SK-N-SH treated with all-trans-retinoic acid at 6 μM for 48 hours (cell line): Measurements from ENCODE around the gene OBSCN.
"Not testable (repeated sequence)": the region's sequence is repeated elsewhere in the genome, so short reads cannot be mapped to it uniquely, and the experiment has no call there.

Experiments used
- ATAC-seq: fragments of 200-7000 bp; cut with Tn5 transposase; 3 replicates; pipeline ENCODE4 v1.9.1; 2020; ENCODE audit warnings: mild to moderate bottlenecking, moderate library complexity
- BACH2 ChIP-seq: fragments of 250-450 bp; sonication (Bioruptor Pico); IDR thresholded peaks from 2 replicates; pipeline ENCODE4 v1.9.0; 2021; ENCODE audit warnings: mild to moderate bottlenecking, borderline replicate concordance
- CSRNP3 ChIP-seq: fragments of 250-450 bp; sonication (Bioruptor Pico); IDR thresholded peaks from 2 replicates; pipeline ENCODE4 v1.5.1; 2021; ENCODE audit warnings: mild to moderate bottlenecking, moderate library complexity
- ESRRG ChIP-seq: fragments of 250-450 bp; sonication (Bioruptor Pico); IDR thresholded peaks from 2 replicates; pipeline ENCODE4 v1.6.1; 2021; ENCODE audit warnings: mild to moderate bottlenecking
- GLIS3 ChIP-seq: fragments of 250-450 bp; sonication (Bioruptor Pico); IDR thresholded peaks from 2 replicates; pipeline ENCODE4 v1.5.0; 2020; ENCODE audit warnings: mild to moderate bottlenecking, moderate library complexity
- ISL1 ChIP-seq: fragments of 250-450 bp; sonication (Bioruptor Pico); IDR thresholded peaks from 2 replicates; pipeline ENCODE4 v2.1.2; 2022; ENCODE audit warnings: mild to moderate bottlenecking, moderate library complexity
- OSR1 ChIP-seq: fragments of 250-450 bp; sonication (Bioruptor Pico); IDR thresholded peaks from 2 replicates; pipeline ENCODE4 v1.8.0; 2022; ENCODE audit warnings: moderate library complexity, mild to moderate bottlenecking, inconsistent platforms
- PATZ1 ChIP-seq: fragments of 250-450 bp; sonication (Bioruptor Pico); IDR thresholded peaks from 2 replicates; pipeline ENCODE4 v1.8.0; 2020; ENCODE audit warnings: mild to moderate bottlenecking, moderate library complexity, borderline replicate concordance
- PPARA ChIP-seq: fragments of 250-450 bp; sonication (Bioruptor Pico); IDR thresholded peaks from 2 replicates; pipeline ENCODE4 v1.5.0; 2020; ENCODE audit warnings: mild to moderate bottlenecking, borderline replicate concordance
- RARB ChIP-seq: fragments of 250-450 bp; sonication (Bioruptor Pico); IDR thresholded peaks from 2 replicates; pipeline ENCODE4 v1.8.0; 2021; ENCODE audit warnings: mild to moderate bottlenecking, moderate library complexity
- SNAI2 ChIP-seq: fragments of 250-450 bp; sonication (Bioruptor Pico); IDR thresholded peaks from 2 replicates; pipeline ENCODE4 v1.5.0; 2020; ENCODE audit warnings: mild to moderate bottlenecking, moderate library complexity
- TCF4 ChIP-seq: fragments of 250-450 bp; sonication (Bioruptor Pico); IDR thresholded peaks from 2 replicates; pipeline ENCODE4 v1.8.0; 2021; ENCODE audit warnings: mild to moderate bottlenecking, moderate library complexity, borderline replicate concordance
- TOX ChIP-seq: fragments of 250-450 bp; sonication (Bioruptor Pico); IDR thresholded peaks from 2 replicates; pipeline ENCODE4 v1.8.0; 2021; ENCODE audit warnings: mild to moderate bottlenecking, moderate library complexity, borderline replicate concordance
- TSHZ2 ChIP-seq: fragments of 250-450 bp; sonication (Bioruptor Pico); IDR thresholded peaks from 2 replicates; pipeline ENCODE4 v1.5.0; 2020; ENCODE audit warnings: mild to moderate bottlenecking, moderate library complexity
- ZC3H10 ChIP-seq: fragments of 250-450 bp; sonication (Bioruptor Pico); IDR thresholded peaks from 2 replicates; pipeline ENCODE4 v1.5.1; 2021; ENCODE audit warnings: mild to moderate bottlenecking, moderate library complexity
- ZNF565 ChIP-seq: fragments of 450-650 bp; formaldehyde crosslinking; conservative IDR thresholded peaks from 2 replicates; pipeline ENCODE4 v1.5.0; 2020; ENCODE audit warnings: low read depth, mild to moderate bottlenecking, moderate library complexity

OBSCN gene

GRCh38 chr1:228243093-228243492 lies 35.2 kb downstream of the OBSCN start:
- TF ChIP-seq OSR1 (CRISPR knock-in tag) (no peak), PATZ1 (CRISPR knock-in tag) (no peak), PPARA (CRISPR knock-in tag) (no peak), RARB (CRISPR knock-in tag) (no peak), ESRRG (CRISPR knock-in tag) (no peak), CSRNP3 (CRISPR knock-in tag) (no peak), ZC3H10 (CRISPR knock-in tag) (no peak), TOX (CRISPR knock-in tag) (no peak), SNAI2 (CRISPR knock-in tag) (no peak)
- no peak for ATAC-seq

GRCh38 chr1:228243989-228244388 lies 36.1 kb downstream of the OBSCN start:
- not testable (repeated sequence) for ATAC-seq

GRCh38 chr1:228245111-228245510 lies 37.3 kb downstream of the OBSCN start:
- no peak for ATAC-seq
- TF ChIP-seq PPARA (CRISPR knock-in tag) = no peak
- TF ChIP-seq GLIS3 (CRISPR knock-in tag) = no peak
- no peak for TF ChIP-seq TCF4 (CRISPR knock-in tag)
- no peak for TF ChIP-seq ISL1 (CRISPR knock-in tag)
- TF ChIP-seq PATZ1 (CRISPR knock-in tag) = no peak
- TF ChIP-seq TSHZ2 = no peak
- no peak for TF ChIP-seq BACH2 (CRISPR knock-in tag)
- TF ChIP-seq CSRNP3 (CRISPR knock-in tag) = no peak
- no peak for TF ChIP-seq TOX (CRISPR knock-in tag)
- TF ChIP-seq ZNF565 (CRISPR knock-in tag) = no peak

- no peak for ATAC-seq
- TF ChIP-seq CSRNP3 (CRISPR knock-in tag) (no peak), TCF4 (CRISPR knock-in tag) (no peak), ZNF565 (CRISPR knock-in tag) (no peak), TSHZ2 (no peak), PATZ1 (CRISPR knock-in tag) (no peak)
Measured at GRCh38 chr1:228246216-228246900, 38.5 kb downstream of the OBSCN start.
